H1 (cell line): Measurements from ENCODE around the gene GNAQ. TPM values are rescaled to one million over a fixed set of nuclear protein-coding genes. Genes with fewer than 3 reads are reported as not detected.

Source experiments
- KDM4A ChIP-seq: IDR thresholded peaks from one replicate; pipeline ENCODE4 v1.7.1; 2012; ENCODE audit warnings: low read depth, mild to moderate bottlenecking, moderate library complexity, low read length, inconsistent platforms; ENCODE audit not compliant: severe bottlenecking
- SIRT6 ChIP-seq: IDR thresholded peaks from one replicate; pipeline ENCODE4 v1.7.1; 2012; ENCODE audit warnings: low read length, inconsistent platforms
- polyA plus RNA-seq, 7 experiments: library from polyadenylated mRNA; depleted of rRNA in 3 of 7; stranded (reverse) in 5 of 7; unstranded in 2 of 7; fragments of >200 nt in 5 of 7; fragments of 200-250 nt in 2 of 7; gene quantifications; 1 replicate in 5 of 7; 2 replicates in 1 of 7; 4 replicates in 1 of 7; pipeline versions ENCODE4 v1.2.1 to v1.2.3, GENCODE V29; 2011 to 2013; ENCODE audit warnings: missing spikeins in 2 of 7, mixed read lengths in 2 of 7
- total RNA-seq: library from RNA; stranded (reverse); fragmentation: NEBNext Ultra II Directional; extraction: Animal tissue kit (Norgen Biotek cat#: 25700); gene quantifications from 2 replicates; pipeline ENCODE4 v1.2.1, GENCODE V29; 2021
- TF ChIP-seq, protein P1 (sequence below): fragments of 300-600 bp; sonication (generic); IDR thresholded peaks from 2 replicates; pipeline ENCODE4 v1.7.1; 2012; ENCODE audit warnings: low read length, moderate library complexity, mild to moderate bottlenecking, inconsistent platforms; ENCODE audit not compliant: insufficient replicate concordance

GNAQ gene
- total and polyA plus RNA-seq, 2 of the 8 experiments (the other 6 are each of a cell fraction or from before 2014, with no cell fraction given): 22.8 to 63.8 TPM

DNA sequence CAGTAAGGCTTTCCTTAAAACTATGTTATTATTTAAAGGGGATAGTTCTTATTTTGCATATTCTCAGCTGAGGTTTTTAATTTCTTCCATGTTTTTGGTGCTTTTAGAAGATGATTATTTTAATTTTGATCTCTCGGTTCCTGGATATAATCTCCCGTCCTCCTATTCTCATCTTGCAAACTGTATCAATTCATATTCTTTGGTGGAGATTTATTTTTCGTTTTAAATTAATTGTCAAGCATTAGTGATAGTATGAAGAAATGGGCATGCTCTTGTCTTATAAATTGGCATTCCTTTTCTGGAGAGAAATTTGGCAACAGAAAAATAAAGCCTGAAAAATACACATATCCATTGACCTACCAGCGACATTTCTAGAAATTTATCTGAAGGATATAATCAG, 15.5 kb upstream of the GNAQ start (continued):
- TF ChIP-seq SIRT6: no peak
- TF ChIP-seq, protein P1, sequence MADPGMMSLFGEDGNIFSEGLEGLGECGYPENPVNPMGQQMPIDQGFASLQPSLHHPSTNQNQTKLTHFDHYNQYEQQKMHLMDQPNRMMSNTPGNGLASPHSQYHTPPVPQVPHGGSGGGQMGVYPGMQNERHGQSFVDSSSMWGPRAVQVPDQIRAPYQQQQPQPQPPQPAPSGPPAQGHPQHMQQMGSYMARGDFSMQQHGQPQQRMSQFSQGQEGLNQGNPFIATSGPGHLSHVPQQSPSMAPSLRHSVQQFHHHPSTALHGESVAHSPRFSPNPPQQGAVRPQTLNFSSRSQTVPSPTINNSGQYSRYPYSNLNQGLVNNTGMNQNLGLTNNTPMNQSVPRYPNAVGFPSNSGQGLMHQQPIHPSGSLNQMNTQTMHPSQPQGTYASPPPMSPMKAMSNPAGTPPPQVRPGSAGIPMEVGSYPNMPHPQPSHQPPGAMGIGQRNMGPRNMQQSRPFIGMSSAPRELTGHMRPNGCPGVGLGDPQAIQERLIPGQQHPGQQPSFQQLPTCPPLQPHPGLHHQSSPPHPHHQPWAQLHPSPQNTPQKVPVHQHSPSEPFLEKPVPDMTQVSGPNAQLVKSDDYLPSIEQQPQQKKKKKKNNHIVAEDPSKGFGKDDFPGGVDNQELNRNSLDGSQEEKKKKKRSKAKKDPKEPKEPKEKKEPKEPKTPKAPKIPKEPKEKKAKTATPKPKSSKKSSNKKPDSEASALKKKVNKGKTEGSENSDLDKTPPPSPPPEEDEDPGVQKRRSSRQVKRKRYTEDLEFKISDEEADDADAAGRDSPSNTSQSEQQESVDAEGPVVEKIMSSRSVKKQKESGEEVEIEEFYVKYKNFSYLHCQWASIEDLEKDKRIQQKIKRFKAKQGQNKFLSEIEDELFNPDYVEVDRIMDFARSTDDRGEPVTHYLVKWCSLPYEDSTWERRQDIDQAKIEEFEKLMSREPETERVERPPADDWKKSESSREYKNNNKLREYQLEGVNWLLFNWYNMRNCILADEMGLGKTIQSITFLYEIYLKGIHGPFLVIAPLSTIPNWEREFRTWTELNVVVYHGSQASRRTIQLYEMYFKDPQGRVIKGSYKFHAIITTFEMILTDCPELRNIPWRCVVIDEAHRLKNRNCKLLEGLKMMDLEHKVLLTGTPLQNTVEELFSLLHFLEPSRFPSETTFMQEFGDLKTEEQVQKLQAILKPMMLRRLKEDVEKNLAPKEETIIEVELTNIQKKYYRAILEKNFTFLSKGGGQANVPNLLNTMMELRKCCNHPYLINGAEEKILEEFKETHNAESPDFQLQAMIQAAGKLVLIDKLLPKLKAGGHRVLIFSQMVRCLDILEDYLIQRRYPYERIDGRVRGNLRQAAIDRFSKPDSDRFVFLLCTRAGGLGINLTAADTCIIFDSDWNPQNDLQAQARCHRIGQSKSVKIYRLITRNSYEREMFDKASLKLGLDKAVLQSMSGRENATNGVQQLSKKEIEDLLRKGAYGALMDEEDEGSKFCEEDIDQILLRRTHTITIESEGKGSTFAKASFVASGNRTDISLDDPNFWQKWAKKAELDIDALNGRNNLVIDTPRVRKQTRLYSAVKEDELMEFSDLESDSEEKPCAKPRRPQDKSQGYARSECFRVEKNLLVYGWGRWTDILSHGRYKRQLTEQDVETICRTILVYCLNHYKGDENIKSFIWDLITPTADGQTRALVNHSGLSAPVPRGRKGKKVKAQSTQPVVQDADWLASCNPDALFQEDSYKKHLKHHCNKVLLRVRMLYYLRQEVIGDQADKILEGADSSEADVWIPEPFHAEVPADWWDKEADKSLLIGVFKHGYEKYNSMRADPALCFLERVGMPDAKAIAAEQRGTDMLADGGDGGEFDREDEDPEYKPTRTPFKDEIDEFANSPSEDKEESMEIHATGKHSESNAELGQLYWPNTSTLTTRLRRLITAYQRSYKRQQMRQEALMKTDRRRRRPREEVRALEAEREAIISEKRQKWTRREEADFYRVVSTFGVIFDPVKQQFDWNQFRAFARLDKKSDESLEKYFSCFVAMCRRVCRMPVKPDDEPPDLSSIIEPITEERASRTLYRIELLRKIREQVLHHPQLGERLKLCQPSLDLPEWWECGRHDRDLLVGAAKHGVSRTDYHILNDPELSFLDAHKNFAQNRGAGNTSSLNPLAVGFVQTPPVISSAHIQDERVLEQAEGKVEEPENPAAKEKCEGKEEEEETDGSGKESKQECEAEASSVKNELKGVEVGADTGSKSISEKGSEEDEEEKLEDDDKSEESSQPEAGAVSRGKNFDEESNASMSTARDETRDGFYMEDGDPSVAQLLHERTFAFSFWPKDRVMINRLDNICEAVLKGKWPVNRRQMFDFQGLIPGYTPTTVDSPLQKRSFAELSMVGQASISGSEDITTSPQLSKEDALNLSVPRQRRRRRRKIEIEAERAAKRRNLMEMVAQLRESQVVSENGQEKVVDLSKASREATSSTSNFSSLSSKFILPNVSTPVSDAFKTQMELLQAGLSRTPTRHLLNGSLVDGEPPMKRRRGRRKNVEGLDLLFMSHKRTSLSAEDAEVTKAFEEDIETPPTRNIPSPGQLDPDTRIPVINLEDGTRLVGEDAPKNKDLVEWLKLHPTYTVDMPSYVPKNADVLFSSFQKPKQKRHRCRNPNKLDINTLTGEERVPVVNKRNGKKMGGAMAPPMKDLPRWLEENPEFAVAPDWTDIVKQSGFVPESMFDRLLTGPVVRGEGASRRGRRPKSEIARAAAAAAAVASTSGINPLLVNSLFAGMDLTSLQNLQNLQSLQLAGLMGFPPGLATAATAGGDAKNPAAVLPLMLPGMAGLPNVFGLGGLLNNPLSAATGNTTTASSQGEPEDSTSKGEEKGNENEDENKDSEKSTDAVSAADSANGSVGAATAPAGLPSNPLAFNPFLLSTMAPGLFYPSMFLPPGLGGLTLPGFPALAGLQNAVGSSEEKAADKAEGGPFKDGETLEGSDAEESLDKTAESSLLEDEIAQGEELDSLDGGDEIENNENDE: no peak
- no peak for TF ChIP-seq KDM4A
